ENCODE results near the gene TDP2. TPM values are rescaled to one million over a fixed set of nuclear protein-coding genes. Genes with fewer than 3 reads are reported as not detected.
"Not testable (repeated sequence)": the region's sequence is repeated elsewhere in the genome, so short reads cannot be mapped to it uniquely, and the experiment has no call there.

Gene TDP2
- total and polyA plus RNA-seq, 2 donors (not counting 3 experiments of a cell fraction or from before 2014, with no cell fraction given): 13.7 to 39.2 TPM

DNA sequence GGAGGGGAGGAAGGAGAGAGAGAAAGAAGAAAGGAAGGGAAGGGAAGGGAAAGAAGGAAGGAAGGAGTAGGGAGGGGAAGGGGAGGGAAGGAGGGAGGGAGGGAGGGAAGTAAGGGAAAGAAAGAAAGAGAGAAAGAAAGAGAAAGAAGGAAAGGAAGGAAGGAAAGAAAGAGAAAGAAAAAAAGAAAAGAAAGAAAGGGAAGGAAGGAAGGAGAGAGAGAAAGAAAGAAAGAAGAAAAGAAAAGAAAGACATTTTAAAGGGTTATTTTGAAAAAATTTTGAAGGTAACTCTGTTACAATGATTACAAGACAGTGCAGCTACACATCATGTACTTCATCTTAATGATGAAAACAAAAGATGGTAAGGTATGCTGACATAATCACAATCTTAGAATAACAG, 24.6 kb downstream of the TDP2 start:
- Histone ChIP-seq H3K4me3 (replicated peaks in 1 of 3; ENCODE audit: insufficient read depth in 1 of 3, low read depth in 1 of 3, low read length in 3 of 3) (no peak overlapping the region), H3K9me1 (replicated peaks; ENCODE audit: control insufficient read depth, extremely low read depth, insufficient read depth, low read length) (no peaks in the 10 kb centered on the region), H3K9ac (replicated peaks; ENCODE audit: extremely low read depth, insufficient read depth, low read length) (no peak overlapping the region), H3K9me3 (replicated peaks; ENCODE audit: control insufficient read depth, insufficient read depth, low read length) (no peaks in the 10 kb centered on the region), H3K79me2 (ENCODE audit: control insufficient read depth, insufficient read depth, low read length) (no peaks in the 10 kb centered on the region), H2AFZ (ENCODE audit: low read depth, low read length) (no peak overlapping the region), H4K20me1 (replicated peaks; ENCODE audit: control insufficient read depth, extremely low read depth, insufficient read depth, low read length) (no peaks in the 10 kb centered on the region), H3K4me2 (ENCODE audit: insufficient read depth, low read length) (no peak overlapping the region), H3K36me3 (ENCODE audit: control insufficient read depth in 2 of 2, extremely low read depth in 1 of 2, insufficient read depth in 2 of 2, low read length in 2 of 2) (no peaks in the 10 kb centered on the region), H3K27ac (ENCODE audit: insufficient read depth, low read depth, low read length) (no peak overlapping the region), H3K27me3 (ENCODE audit: control insufficient read depth in 2 of 2, insufficient read depth in 2 of 2, low read length in 2 of 2) (peaks cover 3 to 13% of the 10 kb centered on the region in 2 experiments), H3K4me1 (ENCODE audit: control insufficient read depth, extremely low read depth, insufficient read depth, low read length) (peaks cover 9% of the 10 kb centered on the region)
- TF ChIP-seq FOS (IDR thresholded peaks at IDR 0.05; ENCODE audit: borderline replicate concordance, insufficient read depth, low read length) (no peak), MYC (IDR thresholded peaks at IDR 0.05; ENCODE audit: low read depth, low read length) (no peak), JUN (IDR thresholded peaks at IDR 0.05; ENCODE audit: borderline replicate concordance, insufficient read depth, insufficient read length, low read depth) (no peak), POLR2AphosphoS5 (IDR thresholded peaks at IDR 0.05; ENCODE audit: insufficient read depth, low read depth, low read length) (no peak), GATA2 (IDR thresholded peaks at IDR 0.05; ENCODE audit: insufficient read depth, insufficient read length, low read depth, low read length) (no peak), EZH2 (IDR thresholded peaks at IDR 0.05; ENCODE audit: borderline replicate concordance, low read depth, low read length, severe bottlenecking) (no peak), POLR2A (IDR thresholded peaks at IDR 0.05; ENCODE audit: low read depth, low read length) (no peak)
- TF ChIP-seq, protein P1, sequence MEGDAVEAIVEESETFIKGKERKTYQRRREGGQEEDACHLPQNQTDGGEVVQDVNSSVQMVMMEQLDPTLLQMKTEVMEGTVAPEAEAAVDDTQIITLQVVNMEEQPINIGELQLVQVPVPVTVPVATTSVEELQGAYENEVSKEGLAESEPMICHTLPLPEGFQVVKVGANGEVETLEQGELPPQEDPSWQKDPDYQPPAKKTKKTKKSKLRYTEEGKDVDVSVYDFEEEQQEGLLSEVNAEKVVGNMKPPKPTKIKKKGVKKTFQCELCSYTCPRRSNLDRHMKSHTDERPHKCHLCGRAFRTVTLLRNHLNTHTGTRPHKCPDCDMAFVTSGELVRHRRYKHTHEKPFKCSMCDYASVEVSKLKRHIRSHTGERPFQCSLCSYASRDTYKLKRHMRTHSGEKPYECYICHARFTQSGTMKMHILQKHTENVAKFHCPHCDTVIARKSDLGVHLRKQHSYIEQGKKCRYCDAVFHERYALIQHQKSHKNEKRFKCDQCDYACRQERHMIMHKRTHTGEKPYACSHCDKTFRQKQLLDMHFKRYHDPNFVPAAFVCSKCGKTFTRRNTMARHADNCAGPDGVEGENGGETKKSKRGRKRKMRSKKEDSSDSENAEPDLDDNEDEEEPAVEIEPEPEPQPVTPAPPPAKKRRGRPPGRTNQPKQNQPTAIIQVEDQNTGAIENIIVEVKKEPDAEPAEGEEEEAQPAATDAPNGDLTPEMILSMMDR (IDR thresholded peaks at IDR 0.05; ENCODE audit: extremely low read depth in 1 of 2, insufficient read depth in 1 of 2, low read depth in 1 of 2, low read length in 2 of 2): no peak
- TF ChIP-seq, protein P2, sequence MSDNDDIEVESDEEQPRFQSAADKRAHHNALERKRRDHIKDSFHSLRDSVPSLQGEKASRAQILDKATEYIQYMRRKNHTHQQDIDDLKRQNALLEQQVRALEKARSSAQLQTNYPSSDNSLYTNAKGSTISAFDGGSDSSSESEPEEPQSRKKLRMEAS (IDR thresholded peaks at IDR 0.05; ENCODE audit: insufficient read depth, insufficient read length): no peak
- BruUV-seq (replicated peaks): no TSS peak
- CTCF ChIA-PET: no interaction called here
- DNase-seq (ENCODE audit: low read depth, low spot score) (no peak), FAIRE-seq (no peak)
- dilution Hi-C loops (cut with MboI; ENCODE audit: extremely low pct_ligation_motif_present, low sequenced_read_pairs) (no loop called here), intact Hi-C loops (cut with micrococcal nuclease) (no loop called here)
- POLR2A ChIA-PET: no interaction called here

- BruUV-seq (replicated peaks); H4K20me1 ChIP-seq (replicated peaks; ENCODE audit: control insufficient read depth, extremely low read depth, insufficient read depth, low read length); H3K9me1 ChIP-seq (replicated peaks; ENCODE audit: control insufficient read depth, extremely low read depth, insufficient read depth, low read length); DNase-seq (ENCODE audit: low read depth, low spot score); dilution Hi-C loops (cut with MboI; ENCODE audit: extremely low pct_ligation_motif_present, low sequenced_read_pairs); H3K9ac ChIP-seq (replicated peaks; ENCODE audit: extremely low read depth, insufficient read depth, low read length); intact Hi-C loops (cut with micrococcal nuclease); CTCF ChIA-PET; H3K36me3 ChIP-seq (ENCODE audit: control insufficient read depth in 2 of 2, extremely low read depth in 1 of 2, insufficient read depth in 2 of 2, low read length in 2 of 2); H3K4me2 ChIP-seq (ENCODE audit: insufficient read depth, low read length); H3K4me3 ChIP-seq (replicated peaks in 1 of 3; ENCODE audit: insufficient read depth in 1 of 3, low read depth in 1 of 3, low read length in 3 of 3); H3K79me2 ChIP-seq (ENCODE audit: control insufficient read depth, insufficient read depth, low read length); H2AFZ ChIP-seq (ENCODE audit: low read depth, low read length); H3K9me3 ChIP-seq (replicated peaks; ENCODE audit: control insufficient read depth, insufficient read depth, low read length); FAIRE-seq; POLR2A ChIA-PET; H3K4me1 ChIP-seq (ENCODE audit: control insufficient read depth, extremely low read depth, insufficient read depth, low read length); H3K27ac ChIP-seq (ENCODE audit: insufficient read depth, low read depth, low read length): not testable (repeated sequence)
- H3K27me3 ChIP-seq (ENCODE audit: control insufficient read depth in 2 of 2, insufficient read depth in 2 of 2, low read length in 2 of 2): peaks cover 5 to 24% of the 10 kb centered on the region in 2 experiments
Measured at GRCh38 chr6:24640631-24641030, 26.1 kb downstream of the TDP2 start.
